CD4-positive, alpha-beta T cell treated with Interferon alpha-2 for 1 hour (primary cell): ENCODE data around the gene ATG2A.

Source experiments
- DNase-seq, 2 donors: peaks; one replicate each; pipeline ENCODE4 v3.0.0-alpha.2; 2020 to 2022

Gene ATG2A

GRCh38 chr11:64900774-64901173 is 16.2 kb downstream of the ATG2A start:
- no peak for DNase-seq

GRCh38 chr11:64900263-64900678 is 16.7 kb downstream of the ATG2A start:
- DNase-seq, result peak; percentile 57 to 86

GRCh38 chr11:64898541-64898940 is 18.5 kb downstream of the ATG2A start:
- no peak for DNase-seq

- DNase-seq, result no peak
These were observed 18.9 kb downstream of the ATG2A start for GRCh38 chr11:64898076-64898445.

DNA sequence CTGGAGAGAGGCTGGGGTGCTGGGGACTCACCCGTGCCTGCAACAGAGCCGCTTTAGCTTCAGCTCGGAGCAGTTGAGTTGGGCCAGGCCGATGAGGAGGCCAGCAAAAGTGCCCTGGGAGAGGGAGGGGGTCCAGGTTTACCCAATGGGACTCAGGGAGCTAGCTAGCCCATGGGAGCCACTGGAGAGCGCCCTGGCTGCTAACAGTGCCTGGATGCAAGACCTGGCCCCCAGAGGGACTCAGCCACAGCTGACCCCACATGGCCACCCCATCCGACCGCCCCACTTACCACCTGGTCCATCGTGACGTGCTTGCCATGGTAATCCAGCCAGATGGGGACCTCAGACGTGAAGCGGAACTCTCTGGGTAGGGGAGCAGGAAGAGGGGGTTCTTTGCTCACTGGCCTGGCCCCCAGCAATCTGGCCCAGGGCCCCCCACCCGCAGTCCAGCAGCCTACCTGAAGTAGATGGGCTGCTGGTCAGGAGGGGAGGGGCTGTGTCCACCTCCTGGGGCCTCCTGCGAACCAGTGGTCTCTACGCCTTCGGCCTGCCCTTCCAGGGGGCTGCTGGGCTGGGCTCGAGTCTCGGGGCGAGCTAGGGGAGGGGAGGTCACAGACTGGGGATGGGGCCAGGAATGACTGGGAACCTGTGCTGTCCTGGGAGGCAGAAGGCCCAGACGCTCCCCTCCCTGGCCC is 19.5 kb downstream of the ATG2A start:
- DNase-seq, result no peak

DNA sequence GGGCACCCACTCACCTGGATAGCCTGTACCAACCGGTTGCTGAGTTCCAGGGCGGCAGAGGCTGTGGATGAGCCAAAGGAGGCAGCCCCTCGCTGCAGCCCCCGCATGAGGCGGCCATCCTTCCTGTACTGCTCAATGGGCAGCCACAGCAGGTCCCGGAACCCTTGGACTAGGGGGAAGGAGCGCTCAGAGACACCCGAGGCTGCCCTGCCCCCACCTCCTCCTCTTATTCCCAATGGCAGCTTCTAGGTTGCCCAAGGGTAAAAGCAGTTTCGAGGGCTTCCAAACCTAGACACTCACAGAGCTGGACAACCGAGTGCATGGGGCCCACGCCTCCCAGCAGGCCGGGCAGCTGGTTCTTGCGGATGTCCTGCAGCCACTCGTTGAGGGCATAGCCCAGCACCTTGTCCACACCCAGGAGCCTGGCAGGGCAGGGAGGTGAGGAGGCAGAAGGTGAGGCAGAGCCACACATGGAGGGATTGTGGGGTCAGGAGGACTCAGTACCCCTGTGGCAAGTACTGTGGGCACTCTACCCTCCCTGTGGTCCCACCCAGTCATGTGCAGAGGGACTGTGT is 20.5 kb downstream of the ATG2A start:
- no peak for DNase-seq

GRCh38 chr11:64894812-64895452 is 22.1 kb downstream of the ATG2A start:
- no peak for DNase-seq

DNA sequence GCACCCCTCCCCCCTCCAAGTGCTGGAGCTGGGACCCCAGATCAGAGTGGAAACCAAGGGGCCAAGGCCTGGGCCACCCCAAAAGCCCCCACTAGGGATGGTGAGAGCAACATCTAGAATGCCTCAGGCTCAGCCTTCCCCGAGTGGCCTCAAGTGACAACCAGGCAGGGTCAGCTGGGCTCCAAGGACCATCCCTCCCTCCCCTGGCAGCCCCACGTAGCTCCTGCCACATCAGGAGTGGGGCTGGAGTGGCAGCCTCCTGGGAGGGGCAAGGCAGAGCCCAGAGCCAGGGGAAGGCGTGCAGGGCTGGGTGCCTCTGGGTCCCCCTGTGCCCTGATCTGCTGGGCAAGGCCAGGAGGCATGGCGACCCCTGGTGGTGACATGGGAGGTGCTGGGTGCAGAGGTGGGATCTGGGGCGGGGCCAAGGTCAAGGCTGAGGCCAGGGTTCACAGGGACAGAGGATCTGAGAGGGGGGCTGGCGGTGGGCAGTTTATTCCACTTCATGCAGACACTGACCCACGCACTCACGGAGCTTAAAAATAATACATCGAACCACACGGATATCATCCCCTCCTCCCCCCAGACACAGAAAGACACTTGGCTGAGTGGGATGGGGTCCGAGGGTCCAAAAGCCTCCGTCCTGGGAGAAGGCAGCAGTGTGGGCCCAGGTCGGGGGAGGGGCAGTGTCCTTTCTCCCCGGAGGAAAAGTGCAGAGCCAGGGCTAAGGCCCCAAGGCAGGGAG is 22.8 kb downstream of the ATG2A start:
- peak; percentile 87 to 91 for DNase-seq

DNA sequence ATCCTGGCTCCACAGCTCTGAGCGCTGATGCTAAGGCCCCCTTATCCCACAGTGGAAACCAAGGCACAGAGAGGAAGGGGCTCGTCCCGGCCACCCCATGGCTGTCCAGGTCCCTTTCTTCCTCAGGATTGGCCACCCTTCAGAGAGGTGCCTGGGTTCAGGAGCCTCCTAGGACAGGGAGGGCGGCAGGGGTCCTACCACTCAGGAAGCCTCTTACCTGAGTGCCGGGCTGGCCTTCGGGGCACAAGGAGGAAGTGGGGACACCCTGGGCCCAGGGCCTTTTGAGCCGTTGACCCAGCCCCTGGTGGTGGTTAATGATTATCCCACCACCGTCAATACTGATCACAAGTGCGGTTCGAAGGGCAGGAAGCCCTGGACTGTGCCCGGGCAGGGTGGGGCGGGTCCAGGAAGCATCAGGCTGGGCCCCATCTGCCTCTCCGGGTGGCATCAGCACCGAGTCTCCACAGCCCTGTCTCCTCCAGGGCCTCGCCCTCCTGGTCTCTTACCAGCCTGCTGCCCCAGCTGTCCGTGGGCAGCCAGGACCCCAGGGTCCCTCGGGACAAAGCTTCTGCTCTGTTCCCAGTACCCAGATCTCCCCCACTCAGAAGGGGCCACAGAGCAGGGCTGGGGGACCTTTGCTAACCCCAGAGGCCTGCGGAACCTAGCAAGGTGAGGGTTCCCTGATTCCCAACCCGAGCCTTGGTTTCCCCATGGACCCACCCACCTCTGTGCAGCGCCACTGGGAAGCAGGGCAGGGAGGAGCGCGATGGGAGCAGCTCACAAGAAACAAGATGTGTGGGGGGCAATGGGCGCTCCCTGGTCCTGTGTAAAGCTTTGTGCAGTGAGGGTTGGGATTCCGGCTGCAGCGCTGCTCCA is 23.6 kb downstream of the ATG2A start:
- no peak for DNase-seq

GRCh38 chr11:64892838-64893193 is 24.2 kb downstream of the ATG2A start:
- no peak for DNase-seq

GRCh38 chr11:64892411-64892831 is 24.6 kb downstream of the ATG2A start:
- DNase-seq, result no peak

GRCh38 chr11:64891880-64892279 is 25.1 kb downstream of the ATG2A start:
- no peak for DNase-seq

- DNase-seq, result no peak
These were observed 25.7 kb downstream of the ATG2A start for GRCh38 chr11:64891215-64891848.

DNA sequence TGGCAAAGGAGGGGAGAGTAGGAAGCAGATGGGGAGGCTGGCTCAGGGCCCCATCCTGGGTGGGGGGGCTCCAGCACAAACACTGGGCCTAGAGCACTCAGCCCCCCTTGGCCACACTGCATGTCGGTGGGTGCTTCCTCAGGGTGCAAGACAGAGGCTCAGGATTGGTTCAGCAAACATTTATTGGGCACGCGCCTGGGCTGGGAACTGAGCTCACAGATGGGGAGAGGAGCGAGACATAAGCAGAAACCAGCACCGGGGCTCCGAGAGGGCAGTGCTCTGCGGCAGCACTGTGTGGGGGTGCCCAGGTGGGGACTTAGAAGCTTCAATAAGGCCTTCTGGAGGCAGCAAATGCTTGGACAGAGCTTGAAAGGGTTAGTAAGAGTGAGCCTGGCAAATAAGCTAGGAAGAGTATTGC is 26.5 kb downstream of the ATG2A start:
- DNase-seq, result no peak

DNA sequence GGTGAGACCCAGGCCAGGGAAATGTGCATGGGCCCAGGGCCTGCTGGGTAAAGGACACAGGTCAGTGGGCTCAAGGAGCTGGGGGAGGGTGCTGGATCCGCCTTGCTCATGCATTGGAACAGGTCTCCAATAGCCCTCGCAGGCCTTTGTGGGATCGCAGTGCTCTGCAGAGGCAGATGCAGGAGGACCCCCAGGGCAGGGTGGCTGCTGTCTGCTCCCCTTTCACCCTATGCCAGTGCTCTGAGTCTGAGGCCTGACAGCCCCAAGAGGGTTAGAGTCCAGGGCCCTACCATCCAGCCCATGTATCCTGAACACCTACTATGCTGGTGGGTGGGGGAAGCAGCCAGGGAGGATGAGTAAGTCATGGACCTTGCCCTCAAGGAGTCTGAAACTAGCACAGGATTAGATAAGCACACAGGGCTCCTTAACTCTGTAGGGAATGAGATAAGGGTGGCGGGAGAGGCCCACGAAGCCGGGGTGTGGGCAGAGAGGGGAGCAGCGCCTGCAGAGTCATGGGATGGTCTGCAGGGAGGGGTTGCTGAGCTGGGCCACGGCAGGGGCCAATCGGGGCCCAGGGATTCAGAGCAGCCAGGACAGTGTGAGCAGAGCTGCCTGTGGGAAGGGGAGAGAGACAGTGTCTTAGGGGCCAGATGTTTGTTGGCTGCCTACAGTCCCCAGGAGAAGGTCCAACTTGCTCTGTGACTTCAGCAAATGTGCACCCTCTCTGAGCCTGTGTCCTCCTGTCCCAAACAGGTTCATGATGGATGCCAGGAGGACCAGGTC is 28.1 kb downstream of the ATG2A start:
- no peak for DNase-seq

DNA sequence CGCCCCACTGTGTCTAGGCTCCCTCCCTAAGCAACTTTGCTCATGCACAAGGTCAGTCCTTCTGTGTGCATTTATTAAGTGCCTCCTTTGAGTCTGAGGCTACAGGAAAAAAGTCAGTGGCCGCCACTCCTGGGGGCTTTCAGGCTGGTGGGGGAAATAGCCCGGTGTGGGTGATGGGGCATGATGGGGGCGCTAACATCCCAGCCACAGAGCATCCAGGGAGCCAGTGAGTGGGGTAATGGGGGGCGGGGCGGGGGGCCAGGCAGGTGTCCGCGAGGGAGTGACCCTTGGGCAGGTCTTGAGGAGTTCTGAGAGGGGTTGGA is 28.6 kb downstream of the ATG2A start:
- DNase-seq, result no peak

DNA sequence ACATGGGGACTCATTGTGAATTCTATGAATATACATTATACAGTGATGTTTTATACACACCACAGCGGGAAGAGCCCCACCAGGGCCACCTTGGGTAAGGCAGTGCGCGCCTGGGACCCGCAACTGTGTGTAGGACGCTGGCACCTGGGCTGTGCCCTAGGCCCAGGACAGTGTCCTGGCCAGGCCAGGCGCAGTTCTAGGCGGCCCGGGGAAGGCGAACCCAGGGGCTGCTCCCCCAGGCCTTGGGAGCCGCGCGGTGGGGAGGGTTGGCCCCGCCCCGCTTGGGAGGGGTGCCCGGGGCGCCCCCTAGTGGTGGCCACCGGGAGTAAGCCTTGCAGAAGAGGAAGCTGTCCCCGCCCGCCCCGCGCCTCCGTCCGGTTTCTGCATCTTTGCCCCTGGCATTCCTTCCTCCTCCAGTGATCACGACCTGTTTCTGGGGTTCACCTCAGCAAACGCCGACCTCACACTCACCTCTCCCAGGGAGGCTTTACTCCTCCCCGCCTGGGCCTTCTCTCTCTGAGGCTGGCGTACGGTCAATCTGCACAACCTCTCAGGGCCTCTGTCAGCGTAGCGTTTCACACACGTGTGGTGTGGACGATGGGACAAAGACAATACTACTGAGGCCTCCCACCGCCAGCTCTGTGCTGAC is 29.1 kb downstream of the ATG2A start:
- peak; percentile 81 to 87 for DNase-seq

DNA sequence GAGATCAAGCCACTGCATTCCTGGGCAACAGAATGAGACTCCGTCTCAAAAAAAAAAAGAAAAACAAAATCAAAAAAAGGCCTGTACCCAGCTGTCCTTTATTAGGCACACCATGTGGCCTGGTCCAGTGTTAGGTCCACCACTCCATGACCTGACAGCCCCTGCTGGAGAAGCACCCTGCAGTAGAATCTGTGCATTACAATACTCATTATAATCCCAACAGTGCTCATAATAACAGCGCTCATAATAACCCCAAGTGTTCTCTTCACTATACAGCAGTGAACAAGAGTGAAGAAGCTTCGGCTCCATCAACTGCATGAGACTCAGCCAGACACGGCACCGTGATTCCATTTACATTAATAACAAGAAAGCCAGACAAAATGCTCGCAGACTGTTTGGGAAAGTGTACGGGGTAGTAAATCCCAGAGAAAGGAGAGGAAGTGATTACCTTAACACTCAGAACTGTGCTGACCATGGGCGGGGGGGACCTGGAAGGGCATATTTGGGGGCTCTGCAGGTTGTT is 29.7 kb downstream of the ATG2A start:
- DNase-seq, result no peak

GRCh38 chr11:64885367-64886286 is 31.4 kb downstream of the ATG2A start:
- DNase-seq, result peak; percentile 53 to 61

DNA sequence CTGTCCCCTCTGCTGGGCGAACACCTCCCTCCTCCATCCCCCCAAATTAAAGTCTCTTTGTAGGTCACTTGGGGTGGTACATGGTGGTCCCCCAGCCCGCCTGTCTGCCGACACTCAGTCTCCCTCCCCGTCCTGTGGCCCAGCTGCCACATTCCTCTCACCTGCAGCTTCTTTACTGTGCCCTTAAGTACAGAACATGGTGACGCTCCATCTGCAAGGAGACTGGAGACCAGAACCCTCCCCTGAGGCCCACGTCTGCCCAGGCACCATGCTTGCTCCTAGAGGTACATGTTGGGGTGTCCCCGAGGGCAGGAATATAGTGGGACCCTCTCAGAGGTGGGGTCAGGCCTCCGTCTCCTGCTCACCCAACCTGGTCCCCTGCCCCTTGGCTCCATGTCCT is 33.0 kb downstream of the ATG2A start:
- DNase-seq, result no peak
